ENCODE results near the gene THSD8. TPM values are rescaled to one million over a fixed set of nuclear protein-coding genes. Genes with fewer than 3 reads are reported as not detected.
A peak's percentile ranks its signal among the peaks of the same experiment; 100 is the strongest.

The THSD8 gene
- total RNA-seq, 1 experiment from 2014 or later, result 45.8 TPM

GRCh38 chr19:12774588-12775555 lies 27.0 kb upstream of the THSD8 start, which contains the start of gene HOOK2:
Gene HOOK2 (minus strand): TSS chr19:12775552. CDS start chr19:12775449, 103 bp downstream.
- Histone ChIP-seq H4K5ac (ENCODE audit: insufficient read length, low read depth, low read length) (no peak within 1 kb of the TSS), H3K9ac (ENCODE audit: extremely low read depth, insufficient read length, low read length) (peak within 1 kb of the TSS; percentile 65), H3K79me2 (ENCODE audit: insufficient read depth, low read length) (no peaks in the 10 kb centered on the region), H3K56ac (ENCODE audit: insufficient read length, low read depth, low read length) (no peak within 1 kb of the TSS), H3K18ac (ENCODE audit: insufficient read length, low read depth, low read length) (peak within 1 kb of the TSS; percentile 92), H4K91ac (ENCODE audit: insufficient read length, low read depth, low read length) (no peak within 1 kb of the TSS), H3K23me2 (ENCODE audit: insufficient read length, low read depth, low read length, poor library complexity, severe bottlenecking) (peaks cover 14% of the 10 kb centered on the region), H2AFZ (ENCODE audit: low read length) (no peak within 1 kb of the TSS), H3K79me1 (ENCODE audit: insufficient read depth, low read depth, low read length, poor library complexity, severe bottlenecking) (no peaks in the 10 kb centered on the region), H2BK20ac (ENCODE audit: low read depth, low read length, poor library complexity, severe bottlenecking) (no peak within 1 kb of the TSS), H3K4me2 (ENCODE audit: insufficient read depth, insufficient read length, low read length) (peak within 1 kb of the TSS; percentile 72), H3K4me1 (ENCODE audit: insufficient read depth, low read length) (no peaks in the 10 kb centered on the region; the same call in 1 of the 2 replicates), H3K4ac (ENCODE audit: low read depth, low read length) (no peak within 1 kb of the TSS), H3K14ac (ENCODE audit: insufficient read depth, low read length) (peak within 1 kb of the TSS; percentile 85), H3K27ac (ENCODE audit: insufficient read length, low read depth, low read length) (no peak within 1 kb of the TSS), H2BK120ac (ENCODE audit: low read depth, low read length, poor library complexity, severe bottlenecking) (no peak within 1 kb of the TSS), H4K20me1 (ENCODE audit: control insufficient read depth, insufficient read depth, insufficient read length) (no peaks in the 10 kb centered on the region), H4K8ac (replicated peaks; ENCODE audit: insufficient read length, low read depth, low read length) (no peak within 1 kb of the TSS), H3K23ac (ENCODE audit: insufficient read length, low read depth, low read length) (no peak within 1 kb of the TSS), H2AK5ac (ENCODE audit: insufficient read length, low read length) (no peak within 1 kb of the TSS), H2BK12ac (ENCODE audit: insufficient read length, low read depth, low read length) (no peak within 1 kb of the TSS), H2BK5ac (ENCODE audit: insufficient read length, low read length) (no peak within 1 kb of the TSS), H2BK15ac (ENCODE audit: low read depth, low read length) (no peak within 1 kb of the TSS), H3K9me3 (ENCODE audit: control insufficient read depth, low read depth, low read length) (no peaks in the 10 kb centered on the region), H3K27me3 (ENCODE audit: insufficient read depth, low read length) (no peaks in the 10 kb centered on the region), H3T11ph (ENCODE audit: low read length) (no peak within 1 kb of the TSS)
- Mint-ChIP-seq H3K9me3 (no peaks in the 10 kb centered on the region), H3K36me3 (ENCODE audit: insufficient read depth in 1 of 3, low read depth in 3 of 3) (peaks cover 13 to 23% (median 19%) of the 10 kb centered on the region in 3 experiments), H3K27ac (peak within 1 kb of the TSS; percentile 89 to 99 (median 97)), H3K27me3 (ENCODE audit: low read depth) (no peaks in the 10 kb centered on the region), H3K4me1 (peaks cover 29 to 32% of the 10 kb centered on the region in 2 experiments), H3K4me3 (peak within 1 kb of the TSS; percentile 87 to 91)
- TF ChIP-seq, protein P1, sequence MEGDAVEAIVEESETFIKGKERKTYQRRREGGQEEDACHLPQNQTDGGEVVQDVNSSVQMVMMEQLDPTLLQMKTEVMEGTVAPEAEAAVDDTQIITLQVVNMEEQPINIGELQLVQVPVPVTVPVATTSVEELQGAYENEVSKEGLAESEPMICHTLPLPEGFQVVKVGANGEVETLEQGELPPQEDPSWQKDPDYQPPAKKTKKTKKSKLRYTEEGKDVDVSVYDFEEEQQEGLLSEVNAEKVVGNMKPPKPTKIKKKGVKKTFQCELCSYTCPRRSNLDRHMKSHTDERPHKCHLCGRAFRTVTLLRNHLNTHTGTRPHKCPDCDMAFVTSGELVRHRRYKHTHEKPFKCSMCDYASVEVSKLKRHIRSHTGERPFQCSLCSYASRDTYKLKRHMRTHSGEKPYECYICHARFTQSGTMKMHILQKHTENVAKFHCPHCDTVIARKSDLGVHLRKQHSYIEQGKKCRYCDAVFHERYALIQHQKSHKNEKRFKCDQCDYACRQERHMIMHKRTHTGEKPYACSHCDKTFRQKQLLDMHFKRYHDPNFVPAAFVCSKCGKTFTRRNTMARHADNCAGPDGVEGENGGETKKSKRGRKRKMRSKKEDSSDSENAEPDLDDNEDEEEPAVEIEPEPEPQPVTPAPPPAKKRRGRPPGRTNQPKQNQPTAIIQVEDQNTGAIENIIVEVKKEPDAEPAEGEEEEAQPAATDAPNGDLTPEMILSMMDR (conservative IDR thresholded peaks at IDR 0.05), result no peak
- WGBS (ENCODE audit: extremely low coverage, insufficient read length, low lambda C conversion rate), result no CpG with 5 or more reads among the region's 58 CpGs
- peak; percentile 98 for DNase-seq

Measured in H9 (cell line).